ENCODE results near the gene NECTIN3. TPM values are rescaled to one million over a fixed set of nuclear protein-coding genes. Genes with fewer than 3 reads are reported as not detected.

Gene NECTIN3, protein sequence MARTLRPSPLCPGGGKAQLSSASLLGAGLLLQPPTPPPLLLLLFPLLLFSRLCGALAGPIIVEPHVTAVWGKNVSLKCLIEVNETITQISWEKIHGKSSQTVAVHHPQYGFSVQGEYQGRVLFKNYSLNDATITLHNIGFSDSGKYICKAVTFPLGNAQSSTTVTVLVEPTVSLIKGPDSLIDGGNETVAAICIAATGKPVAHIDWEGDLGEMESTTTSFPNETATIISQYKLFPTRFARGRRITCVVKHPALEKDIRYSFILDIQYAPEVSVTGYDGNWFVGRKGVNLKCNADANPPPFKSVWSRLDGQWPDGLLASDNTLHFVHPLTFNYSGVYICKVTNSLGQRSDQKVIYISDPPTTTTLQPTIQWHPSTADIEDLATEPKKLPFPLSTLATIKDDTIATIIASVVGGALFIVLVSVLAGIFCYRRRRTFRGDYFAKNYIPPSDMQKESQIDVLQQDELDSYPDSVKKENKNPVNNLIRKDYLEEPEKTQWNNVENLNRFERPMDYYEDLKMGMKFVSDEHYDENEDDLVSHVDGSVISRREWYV
- total RNA-seq (2012; rRNA removed), result 56.5 and 70.3 TPM in 2 replicates

DNA sequence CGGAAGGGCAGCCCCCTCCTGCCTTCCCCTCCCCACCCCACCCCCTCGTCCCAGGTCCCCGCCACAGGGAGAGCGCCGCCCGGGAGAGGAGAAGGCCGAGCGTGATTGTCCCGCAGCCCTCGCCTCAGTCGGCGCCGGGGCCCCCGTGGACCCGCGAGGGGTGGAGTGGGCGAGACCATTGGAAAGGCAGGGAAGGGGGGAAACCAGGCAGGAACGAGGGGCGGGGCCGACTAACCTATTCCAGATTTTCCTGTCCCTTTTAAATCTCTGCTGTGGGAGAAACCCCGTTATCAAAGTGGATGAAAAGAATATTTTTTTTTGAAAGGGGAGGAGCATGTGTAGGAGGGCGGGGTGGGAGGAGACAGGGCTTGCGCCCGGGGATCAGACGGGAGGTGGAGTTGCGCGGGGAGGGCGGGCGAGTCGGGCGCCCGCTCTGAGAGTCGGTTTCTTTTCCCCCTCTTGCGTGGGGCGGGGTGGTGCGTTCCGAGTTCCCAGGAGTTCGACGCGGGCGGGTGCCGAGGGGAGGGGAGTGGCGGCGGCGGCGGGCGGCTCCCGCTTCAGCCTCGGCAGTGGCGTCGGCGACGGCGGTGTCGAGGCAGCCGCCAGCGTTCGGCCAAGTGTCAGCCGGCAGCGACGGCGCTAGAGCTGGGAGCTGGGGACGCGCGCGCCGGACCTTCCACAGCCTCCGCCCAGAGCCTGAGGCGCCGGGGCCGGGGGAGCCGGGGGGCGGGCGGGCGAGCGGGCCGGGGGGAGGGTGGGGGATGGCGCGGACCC, at the start of gene NECTIN3:
Gene NECTIN3 (plus strand): TSS at position 560 of the 774 bp plus-strand sequence. CDS start 202 bp downstream, at position 762.
- peaks cover 22% of the 10 kb centered on the region for H3K4me1 ChIP-seq (ENCODE audit: control insufficient read depth, insufficient read depth, low read length)
- H3K4me3 ChIP-seq (ENCODE audit: low read length), result peak within 1 kb of the TSS; percentile 86
- peak within 1 kb of the TSS; percentile 93 for H3K9ac ChIP-seq (ENCODE audit: low read depth, low read length)
- H3K36me3 ChIP-seq (ENCODE audit: insufficient read depth, low read length), result no peaks in the 10 kb centered on the region
- H3K27me3 ChIP-seq (ENCODE audit: control insufficient read depth, insufficient read depth, low read length), result no peaks in the 10 kb centered on the region
- no peaks in the 10 kb centered on the region for H3K9me3 ChIP-seq (replicated peaks; ENCODE audit: low read length)
- H3K4me2 ChIP-seq (ENCODE audit: low read length), result peak within 1 kb of the TSS; percentile 90

DNA sequence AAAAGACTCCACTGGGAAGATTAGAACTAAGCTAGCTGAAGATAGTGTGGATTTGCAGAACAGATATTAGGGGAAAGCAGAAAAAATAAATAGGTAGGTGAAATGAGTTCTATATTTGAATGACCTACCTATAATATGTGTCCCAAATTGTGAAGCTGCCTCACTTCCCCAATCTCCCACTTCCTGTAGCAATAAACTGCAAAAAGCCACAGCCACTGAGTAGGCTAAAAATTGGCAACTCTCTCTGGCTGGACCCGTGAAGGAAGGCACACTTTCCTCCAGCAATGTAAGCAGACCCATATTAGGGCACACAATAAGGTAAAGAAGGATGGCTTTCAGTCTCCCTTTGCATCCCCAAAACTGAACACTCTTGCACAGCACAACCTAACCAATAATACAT, 43.7 kb upstream of the NECTIN3 start:
- no peaks in the 10 kb centered on the region for H3K27me3 ChIP-seq (ENCODE audit: control insufficient read depth, insufficient read depth, low read length)
- no peaks in the 10 kb centered on the region for H3K36me3 ChIP-seq (ENCODE audit: insufficient read depth, low read length)
- no peak overlapping the region for H3K9ac ChIP-seq (ENCODE audit: low read depth, low read length)
- no peaks in the 10 kb centered on the region for H3K9me3 ChIP-seq (replicated peaks; ENCODE audit: low read length)
- H3K4me1 ChIP-seq (ENCODE audit: control insufficient read depth, insufficient read depth, low read length), result no peaks in the 10 kb centered on the region
- H3K4me3 ChIP-seq (ENCODE audit: low read length), result no peak overlapping the region
- H3K4me2 ChIP-seq (ENCODE audit: low read length), result no peak overlapping the region

DNA sequence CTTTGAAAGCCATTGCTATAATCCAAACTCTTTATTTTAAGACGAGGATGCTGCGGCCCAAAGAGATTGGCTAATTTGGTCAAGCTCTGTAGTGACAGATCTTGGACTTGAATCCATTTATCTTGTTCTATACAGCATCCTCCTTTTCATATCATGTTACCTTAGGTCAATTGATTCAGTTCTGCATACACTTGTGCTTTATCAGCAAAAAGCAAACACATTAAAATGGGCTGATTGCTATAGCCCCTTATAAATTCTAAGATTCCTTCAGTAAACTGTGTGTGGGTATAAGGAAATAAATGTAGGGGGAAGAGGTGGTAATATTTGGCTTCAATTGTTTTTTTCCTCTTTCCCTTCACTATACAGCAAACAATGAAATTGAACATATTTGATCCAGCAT, 40.1 kb upstream of the NECTIN3 start:
- H3K9me3 ChIP-seq (replicated peaks; ENCODE audit: low read length), result no peaks in the 10 kb centered on the region
- H3K4me3 ChIP-seq (ENCODE audit: low read length), result no peak overlapping the region
- H3K4me2 ChIP-seq (ENCODE audit: low read length), result no peak overlapping the region
- H3K36me3 ChIP-seq (ENCODE audit: insufficient read depth, low read length), result no peaks in the 10 kb centered on the region
- no peak overlapping the region for H3K9ac ChIP-seq (ENCODE audit: low read depth, low read length)
- no peaks in the 10 kb centered on the region for H3K27me3 ChIP-seq (ENCODE audit: control insufficient read depth, insufficient read depth, low read length)
- H3K4me1 ChIP-seq (ENCODE audit: control insufficient read depth, insufficient read depth, low read length), result peaks cover 2% of the 10 kb centered on the region

DNA sequence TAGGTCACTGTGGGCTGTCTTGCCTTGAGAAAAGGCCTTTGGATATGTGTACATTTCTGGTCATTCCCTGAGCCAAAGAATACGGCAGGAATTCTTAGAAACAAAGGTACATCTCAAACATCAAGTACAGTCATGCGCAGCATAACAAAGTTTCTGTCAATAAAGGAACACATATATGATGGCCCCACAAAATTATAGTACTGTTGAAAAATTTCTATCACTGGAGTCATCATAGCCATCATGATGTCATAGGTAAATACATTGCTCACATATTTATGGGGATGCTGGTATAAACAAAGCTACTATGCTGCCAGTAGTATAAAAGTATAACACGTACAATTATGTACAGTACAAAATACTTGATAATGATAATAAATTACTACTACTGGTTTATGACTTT, 38.9 kb upstream of the NECTIN3 start:
- Histone ChIP-seq H3K4me2 (ENCODE audit: low read length) (no peak overlapping the region), H3K9me3 (replicated peaks; ENCODE audit: low read length) (no peaks in the 10 kb centered on the region), H3K36me3 (ENCODE audit: insufficient read depth, low read length) (no peaks in the 10 kb centered on the region), H3K27me3 (ENCODE audit: control insufficient read depth, insufficient read depth, low read length) (no peaks in the 10 kb centered on the region), H3K9ac (ENCODE audit: low read depth, low read length) (no peak overlapping the region), H3K4me3 (ENCODE audit: low read length) (no peak overlapping the region), H3K4me1 (ENCODE audit: control insufficient read depth, insufficient read depth, low read length) (peaks cover 2% of the 10 kb centered on the region)

DNA sequence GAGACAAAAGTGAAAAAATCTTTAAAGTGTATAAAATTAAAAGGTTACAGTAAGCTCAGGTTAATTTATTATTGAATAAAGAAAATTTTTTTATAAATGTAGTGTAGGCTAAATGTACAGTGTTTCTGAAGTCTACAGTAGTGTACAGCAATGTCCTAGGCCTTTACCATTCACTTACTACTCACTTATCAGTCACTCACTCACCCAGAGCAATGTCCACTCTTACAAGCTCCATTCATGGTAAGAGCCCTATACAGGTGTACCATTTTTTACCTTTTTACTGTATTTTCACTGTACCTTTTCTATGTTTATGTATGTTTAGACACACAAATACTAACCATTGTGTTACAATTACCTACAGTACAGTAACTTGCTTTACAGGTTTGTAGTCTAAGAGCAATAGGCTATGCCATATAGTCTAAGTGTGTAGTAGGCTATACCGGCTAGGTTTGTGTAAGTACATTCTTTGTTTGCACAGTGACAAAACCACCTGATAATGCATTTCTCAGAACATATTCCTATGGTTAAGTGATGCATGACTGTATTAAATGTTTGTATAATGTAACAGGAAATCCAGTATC, 38.1 kb upstream of the NECTIN3 start:
- Histone ChIP-seq H3K4me3 (ENCODE audit: low read length) (no peak overlapping the region), H3K9me3 (replicated peaks; ENCODE audit: low read length) (no peaks in the 10 kb centered on the region), H3K36me3 (ENCODE audit: insufficient read depth, low read length) (no peaks in the 10 kb centered on the region), H3K4me1 (ENCODE audit: control insufficient read depth, insufficient read depth, low read length) (peaks cover 2% of the 10 kb centered on the region), H3K4me2 (ENCODE audit: low read length) (no peak overlapping the region), H3K9ac (ENCODE audit: low read depth, low read length) (no peak overlapping the region), H3K27me3 (ENCODE audit: control insufficient read depth, insufficient read depth, low read length) (no peaks in the 10 kb centered on the region)

DNA sequence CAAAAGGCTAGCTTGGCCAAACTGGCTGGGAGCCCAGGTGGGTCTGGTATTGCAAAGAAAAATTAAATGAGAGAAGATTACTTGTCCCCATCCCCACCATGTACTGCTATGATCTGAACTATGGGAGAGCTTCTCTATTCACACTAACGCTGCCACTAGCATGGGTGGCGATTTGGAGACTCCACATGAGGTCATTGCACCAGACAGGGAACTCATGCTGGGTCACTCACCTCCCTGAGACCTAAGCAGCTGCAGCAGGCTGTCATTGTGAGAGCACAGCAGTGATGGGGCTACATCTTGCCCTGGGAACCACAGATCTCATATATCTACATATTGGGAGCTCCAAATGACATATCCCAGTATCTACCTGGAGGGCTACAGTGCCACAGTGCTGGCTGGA, 36.3 kb upstream of the NECTIN3 start:
- Histone ChIP-seq H3K9me3 (replicated peaks; ENCODE audit: low read length) (no peaks in the 10 kb centered on the region), H3K4me2 (ENCODE audit: low read length) (no peak overlapping the region), H3K9ac (ENCODE audit: low read depth, low read length) (no peak overlapping the region), H3K36me3 (ENCODE audit: insufficient read depth, low read length) (no peaks in the 10 kb centered on the region), H3K4me3 (ENCODE audit: low read length) (no peak overlapping the region), H3K27me3 (ENCODE audit: control insufficient read depth, insufficient read depth, low read length) (no peaks in the 10 kb centered on the region), H3K4me1 (ENCODE audit: control insufficient read depth, insufficient read depth, low read length) (peaks cover 2% of the 10 kb centered on the region)

DNA sequence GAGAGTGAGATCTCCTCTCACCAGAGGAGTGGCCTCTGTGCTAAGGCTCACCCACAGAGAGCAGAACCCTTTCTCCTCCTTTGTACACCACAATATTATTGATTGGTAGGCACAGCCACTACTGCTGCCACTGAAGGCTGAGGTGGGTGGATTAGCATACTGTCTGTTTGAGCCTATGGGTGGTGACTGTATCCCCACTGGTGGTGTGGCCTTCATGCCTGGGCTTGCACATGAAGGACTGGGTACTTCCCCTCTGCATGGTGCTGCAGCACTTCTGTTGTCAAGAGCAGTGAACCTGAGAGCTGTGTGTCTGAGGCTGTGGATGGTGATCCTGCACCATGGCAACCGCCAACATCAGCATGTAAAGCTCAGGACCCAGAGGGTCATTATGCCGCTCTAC, 35.7 kb upstream of the NECTIN3 start:
- peaks cover 2% of the 10 kb centered on the region for H3K4me1 ChIP-seq (ENCODE audit: control insufficient read depth, insufficient read depth, low read length)
- H3K9ac ChIP-seq (ENCODE audit: low read depth, low read length), result no peak overlapping the region
- no peaks in the 10 kb centered on the region for H3K36me3 ChIP-seq (ENCODE audit: insufficient read depth, low read length)
- H3K27me3 ChIP-seq (ENCODE audit: control insufficient read depth, insufficient read depth, low read length), result no peaks in the 10 kb centered on the region
- H3K4me3 ChIP-seq (ENCODE audit: low read length), result no peak overlapping the region
- no peak overlapping the region for H3K4me2 ChIP-seq (ENCODE audit: low read length)
- H3K9me3 ChIP-seq (replicated peaks; ENCODE audit: low read length), result no peaks in the 10 kb centered on the region

DNA sequence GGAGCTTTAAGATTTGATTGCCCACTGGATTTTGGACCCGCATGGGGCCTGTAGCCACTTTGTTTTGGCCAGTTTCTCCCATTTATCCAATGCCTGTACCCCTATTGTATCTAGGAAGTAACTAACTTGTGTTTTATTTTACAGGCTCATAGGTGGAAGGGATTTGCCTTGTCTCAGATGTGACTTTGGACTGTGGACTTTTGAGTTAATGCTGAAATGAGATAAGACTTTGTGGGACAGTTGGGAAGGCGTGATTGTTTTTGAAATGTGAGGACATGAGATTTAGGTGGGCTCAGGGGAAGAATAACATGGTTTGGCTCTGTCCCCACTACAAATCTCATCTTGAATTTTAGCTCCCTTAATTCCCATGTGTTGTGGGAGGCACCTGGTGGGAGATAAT, 30.7 kb upstream of the NECTIN3 start:
- no peak overlapping the region for H3K9ac ChIP-seq (ENCODE audit: low read depth, low read length)
- H3K27me3 ChIP-seq (ENCODE audit: control insufficient read depth, insufficient read depth, low read length), result no peaks in the 10 kb centered on the region
- H3K36me3 ChIP-seq (ENCODE audit: insufficient read depth, low read length), result no peaks in the 10 kb centered on the region
- H3K4me3 ChIP-seq (ENCODE audit: low read length), result no peak overlapping the region
- no peaks in the 10 kb centered on the region for H3K9me3 ChIP-seq (replicated peaks; ENCODE audit: low read length)
- H3K4me2 ChIP-seq (ENCODE audit: low read length), result no peak overlapping the region
- H3K4me1 ChIP-seq (ENCODE audit: control insufficient read depth, insufficient read depth, low read length), result no peaks in the 10 kb centered on the region

DNA sequence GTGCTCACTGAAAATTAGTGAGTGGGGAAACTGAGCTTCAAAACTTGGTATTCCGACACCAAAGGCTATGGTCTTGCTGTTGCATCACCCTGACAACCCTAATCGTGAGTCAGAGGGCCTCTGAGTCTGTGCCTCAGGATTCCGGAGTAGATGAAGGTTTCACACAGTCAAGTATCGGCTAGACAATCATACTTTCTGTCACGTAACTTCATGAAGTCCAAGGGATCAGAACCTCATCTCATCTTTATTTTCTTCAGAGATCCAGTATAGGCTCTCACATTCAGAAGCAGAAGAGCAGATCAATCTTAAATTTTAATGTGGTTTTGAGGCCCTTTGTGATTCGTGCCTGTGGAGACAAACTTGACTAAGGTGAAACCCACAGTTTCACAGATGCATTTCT, 26.1 kb upstream of the NECTIN3 start:
- no peak overlapping the region for H3K9ac ChIP-seq (ENCODE audit: low read depth, low read length)
- H3K36me3 ChIP-seq (ENCODE audit: insufficient read depth, low read length), result no peaks in the 10 kb centered on the region
- H3K27me3 ChIP-seq (ENCODE audit: control insufficient read depth, insufficient read depth, low read length), result no peaks in the 10 kb centered on the region
- no peaks in the 10 kb centered on the region for H3K9me3 ChIP-seq (replicated peaks; ENCODE audit: low read length)
- H3K4me1 ChIP-seq (ENCODE audit: control insufficient read depth, insufficient read depth, low read length), result no peaks in the 10 kb centered on the region
- H3K4me2 ChIP-seq (ENCODE audit: low read length), result no peak overlapping the region
- H3K4me3 ChIP-seq (ENCODE audit: low read length), result no peak overlapping the region

DNA sequence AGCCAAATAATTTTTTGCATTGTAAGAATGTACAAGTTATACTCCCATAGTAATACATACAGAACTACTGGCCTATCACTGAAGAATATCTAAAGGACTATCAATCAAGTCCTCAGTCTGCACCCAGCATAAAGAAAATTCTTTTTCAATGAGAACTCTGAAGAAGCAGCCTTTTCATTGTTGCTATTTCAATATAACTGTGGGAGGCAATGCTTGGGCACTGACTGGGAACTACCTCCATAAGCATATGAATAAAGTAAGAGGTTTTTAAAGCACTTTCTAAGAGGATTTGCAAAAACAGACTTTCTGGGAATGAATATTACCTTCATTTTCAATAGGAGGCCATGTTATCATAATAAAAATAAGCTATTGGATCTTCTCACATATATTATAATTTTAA, 24.6 kb upstream of the NECTIN3 start:
- Histone ChIP-seq H3K27me3 (ENCODE audit: control insufficient read depth, insufficient read depth, low read length) (no peaks in the 10 kb centered on the region), H3K4me3 (ENCODE audit: low read length) (no peak overlapping the region), H3K9me3 (replicated peaks; ENCODE audit: low read length) (no peaks in the 10 kb centered on the region)

DNA sequence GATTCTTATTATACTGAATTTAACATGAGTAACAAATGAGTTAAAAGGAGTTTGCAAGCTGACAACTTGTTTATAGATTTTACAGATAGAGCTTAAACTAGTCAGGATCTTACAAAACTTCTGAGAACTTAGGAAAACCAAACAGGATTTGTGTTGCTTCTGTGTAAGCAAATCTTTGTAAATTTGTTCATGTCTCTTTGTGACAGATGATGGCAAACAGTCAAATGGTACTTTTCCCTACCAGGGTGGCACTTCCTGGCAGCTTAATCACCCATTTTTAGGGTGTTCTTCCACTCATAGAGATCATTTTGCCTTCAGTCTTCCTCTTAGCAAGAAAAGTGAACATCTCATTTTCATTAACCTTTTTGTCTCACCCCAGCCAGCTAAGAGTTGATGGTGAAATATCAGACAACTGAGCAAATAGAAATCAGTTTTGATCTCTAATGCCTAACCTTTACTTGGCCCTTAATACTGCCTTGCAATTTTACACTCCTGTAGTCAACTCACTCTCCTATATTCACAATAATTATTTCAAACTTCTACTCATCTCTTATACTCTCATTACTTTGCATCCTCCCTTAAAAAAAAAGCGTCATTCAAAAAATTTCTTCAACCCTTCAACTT, 23.7 kb upstream of the NECTIN3 start:
- no peak overlapping the region for H3K4me2 ChIP-seq (ENCODE audit: low read length)
- no peaks in the 10 kb centered on the region for H3K36me3 ChIP-seq (ENCODE audit: insufficient read depth, low read length)
- H3K4me1 ChIP-seq (ENCODE audit: control insufficient read depth, insufficient read depth, low read length), result no peaks in the 10 kb centered on the region

More for the DNA sequence above, 24.6 kb upstream of the NECTIN3 start:
- Histone ChIP-seq H3K36me3 (ENCODE audit: insufficient read depth, low read length) (no peaks in the 10 kb centered on the region), H3K9ac (ENCODE audit: low read depth, low read length) (no peak overlapping the region), H3K4me2 (ENCODE audit: low read length) (no peak overlapping the region), H3K4me1 (ENCODE audit: control insufficient read depth, insufficient read depth, low read length) (no peaks in the 10 kb centered on the region)

More for the DNA sequence above, 23.7 kb upstream of the NECTIN3 start:
- no peaks in the 10 kb centered on the region for H3K9me3 ChIP-seq (replicated peaks; ENCODE audit: low read length)
- H3K9ac ChIP-seq (ENCODE audit: low read depth, low read length), result no peak overlapping the region
- H3K27me3 ChIP-seq (ENCODE audit: control insufficient read depth, insufficient read depth, low read length), result no peaks in the 10 kb centered on the region
- H3K4me3 ChIP-seq (ENCODE audit: low read length), result no peak overlapping the region

Measured in skeletal muscle satellite cell (primary cell).